ENCODE results near the gene ZNF609.
"Not testable (repeated sequence)": the region's sequence is repeated elsewhere in the genome, so short reads cannot be mapped to it uniquely, and the experiment has no call there.

ZNF609 gene

GRCh38 chr15:64633332-64633731 lies 173.0 kb downstream of the ZNF609 start:
- FAIRE-seq (no peak), DNase-seq (ENCODE audit: insufficient read length) (no peak)
- no peak for TF ChIP-seq TAF1 (IDR thresholded peaks at IDR 0.05; ENCODE audit: borderline replicate concordance, low read depth, low read length)
- no peak for TF ChIP-seq POLR2AphosphoS5 (IDR thresholded peaks at IDR 0.05; ENCODE audit: low read depth, low read length)
- TF ChIP-seq POLR2A (IDR thresholded peaks at IDR 0.05; ENCODE audit: low read depth, low read length) = no peak

- FAIRE-seq = peak; percentile 83
- peak; percentile 23 for DNase-seq (ENCODE audit: insufficient read length)
- TF ChIP-seq POLR2A (IDR thresholded peaks at IDR 0.05; ENCODE audit: low read depth, low read length) = no peak
Measured at GRCh38 chr15:64634027-64634426, 173.6 kb downstream of the ZNF609 start.

DNA sequence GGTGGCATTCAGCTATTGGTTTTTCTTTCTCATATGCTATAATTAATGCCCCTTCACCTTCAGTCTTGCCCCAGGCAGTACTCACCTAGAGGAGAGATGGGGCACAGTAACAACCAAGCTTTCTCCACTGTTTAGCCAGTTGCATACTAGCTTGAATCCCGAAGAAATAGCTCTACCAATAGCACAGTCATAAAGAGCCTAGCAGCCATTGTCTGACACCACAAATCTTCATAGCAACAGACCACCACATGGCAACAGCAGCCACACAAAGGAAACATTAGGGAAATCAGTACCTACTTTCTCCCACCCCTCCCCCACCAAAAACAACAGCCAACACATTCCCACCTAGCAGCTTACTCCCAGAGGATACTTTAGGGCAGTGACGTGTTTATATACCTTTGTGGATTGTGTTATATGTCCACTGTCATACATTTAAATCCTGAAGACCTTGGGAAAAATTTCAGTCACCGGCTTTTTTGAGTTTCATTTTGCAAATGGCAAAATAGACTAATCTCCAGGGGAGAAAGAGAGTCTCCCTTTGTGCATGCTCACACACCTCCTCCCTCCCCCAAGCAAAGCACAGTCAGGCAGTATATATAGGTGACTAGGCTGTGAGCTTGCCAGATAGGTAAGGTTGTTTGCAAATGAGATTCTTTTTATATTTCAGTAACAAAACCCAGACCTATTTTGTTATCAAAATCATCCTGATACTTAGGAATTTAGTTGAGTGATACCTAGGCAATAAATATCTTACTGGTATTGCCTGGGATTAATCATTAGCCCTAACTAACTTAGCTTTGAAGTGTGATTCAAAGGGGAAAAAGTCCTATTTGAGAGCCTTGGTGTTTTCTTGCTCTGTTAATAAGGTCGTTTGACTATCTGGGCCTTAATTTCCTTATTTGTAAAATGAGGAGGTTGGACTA lies 174.5 kb downstream of the ZNF609 start:
- FAIRE-seq (peak; percentile 85), DNase-seq (ENCODE audit: insufficient read length) (no peak)
- TF ChIP-seq TAF1 (IDR thresholded peaks at IDR 0.05; ENCODE audit: borderline replicate concordance, low read depth, low read length) (no peak), POLR2A (IDR thresholded peaks at IDR 0.05; ENCODE audit: low read depth, low read length) (no peak), POLR2AphosphoS5 (IDR thresholded peaks at IDR 0.05; ENCODE audit: low read depth, low read length) (no peak)

DNA sequence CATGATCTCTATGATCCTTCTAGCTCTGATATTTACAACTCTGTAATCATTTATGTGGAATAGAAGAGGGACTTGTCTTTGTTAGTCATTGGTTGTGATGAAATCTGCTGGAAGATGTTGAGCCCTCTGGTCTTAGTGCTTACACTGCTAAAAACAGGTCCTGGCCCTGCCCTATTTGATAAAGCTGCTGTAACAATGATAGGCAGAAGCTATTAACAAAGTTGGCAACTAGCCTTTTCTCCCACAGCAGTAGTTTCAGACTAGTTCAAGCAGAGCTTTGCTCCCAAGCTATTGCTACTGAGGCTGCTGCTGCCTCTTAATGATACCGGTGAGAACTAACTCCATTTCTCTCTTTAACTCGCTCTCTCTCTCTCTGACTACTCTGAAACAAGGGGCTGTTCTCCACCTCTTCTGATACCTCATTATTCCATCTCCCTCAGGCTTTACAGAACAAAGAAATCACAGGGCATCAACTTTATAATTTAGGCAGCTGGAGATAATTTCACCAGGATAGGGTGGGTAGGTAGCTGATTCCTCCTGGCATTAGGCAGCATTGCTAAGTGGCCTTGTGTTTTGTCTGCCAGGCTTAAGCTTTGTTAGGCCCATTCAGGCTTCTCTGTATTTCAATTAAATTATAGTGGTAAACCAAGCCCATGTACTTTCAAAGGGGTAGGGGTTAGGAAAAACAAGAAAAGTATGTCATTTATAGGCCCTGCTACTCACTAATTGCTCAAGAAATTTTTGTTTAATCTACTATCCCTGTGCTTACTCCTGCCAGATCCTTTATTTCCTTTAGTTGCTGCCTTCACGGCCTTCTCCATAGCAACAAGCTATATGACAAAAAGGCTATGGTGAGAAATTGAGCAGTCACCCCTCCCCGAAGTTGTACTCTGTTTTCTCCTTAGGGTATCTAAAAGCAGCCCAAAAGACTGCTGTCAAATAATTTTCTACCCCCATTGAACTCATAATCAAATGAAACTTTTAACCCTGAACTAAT lies 175.4 kb downstream of the ZNF609 start:
- DNase-seq (ENCODE audit: insufficient read length) (no peak), FAIRE-seq (peak; percentile 27)
- TF ChIP-seq TAF1 (IDR thresholded peaks at IDR 0.05; ENCODE audit: borderline replicate concordance, low read depth, low read length) = no peak
- TF ChIP-seq POLR2A (IDR thresholded peaks at IDR 0.05; ENCODE audit: low read depth, low read length) = no peak
- TF ChIP-seq POLR2AphosphoS5 (IDR thresholded peaks at IDR 0.05; ENCODE audit: low read depth, low read length) = no peak

DNA sequence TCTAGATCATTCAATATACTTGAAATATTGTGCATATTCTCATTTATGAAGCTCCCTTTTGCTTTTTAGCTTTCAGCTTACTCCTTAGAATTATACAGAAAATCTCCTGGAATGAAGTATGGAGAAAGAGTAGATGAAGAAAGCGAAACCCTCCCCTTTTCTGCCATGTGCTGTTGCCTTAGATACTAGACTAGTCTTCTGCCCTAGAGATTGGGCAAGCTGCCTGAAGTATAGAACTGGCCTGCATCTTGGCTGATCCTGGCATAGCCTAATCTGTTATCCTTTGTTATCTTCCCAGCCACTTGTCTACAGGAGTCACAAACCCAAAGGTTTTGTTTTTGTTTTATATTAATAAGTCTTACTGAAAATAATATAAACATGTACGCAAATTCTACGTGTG lies 176.2 kb downstream of the ZNF609 start:
- no peak for FAIRE-seq

DNA sequence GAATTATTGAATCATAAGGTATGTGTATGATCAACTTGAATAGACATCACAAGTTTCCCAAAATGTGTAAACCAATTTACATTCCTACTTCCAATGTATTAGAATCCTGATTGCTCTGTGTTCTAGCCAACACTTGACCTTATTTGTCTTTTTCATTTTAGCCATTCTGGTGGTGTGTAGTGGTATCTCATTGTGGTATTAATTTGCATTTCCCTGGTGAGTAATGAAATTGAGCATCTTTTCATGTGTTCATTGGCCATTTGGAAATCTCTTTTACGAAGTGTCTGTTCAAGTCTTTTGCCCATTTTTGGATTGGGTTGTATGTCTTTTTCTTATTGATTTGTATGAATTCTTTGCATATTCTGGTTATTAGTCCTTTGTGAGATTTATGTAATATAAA lies 177.0 kb downstream of the ZNF609 start:
- no peak for TF ChIP-seq POLR2AphosphoS5 (IDR thresholded peaks at IDR 0.05; ENCODE audit: low read depth, low read length)
- no peak for TF ChIP-seq TAF1 (IDR thresholded peaks at IDR 0.05; ENCODE audit: borderline replicate concordance, low read depth, low read length)
- no peak for TF ChIP-seq POLR2A (IDR thresholded peaks at IDR 0.05; ENCODE audit: low read depth, low read length)
- no peak for DNase-seq (ENCODE audit: insufficient read length)
- no peak for FAIRE-seq

More for the DNA sequence above, 176.2 kb downstream of the ZNF609 start:
- TF ChIP-seq TAF1 (IDR thresholded peaks at IDR 0.05; ENCODE audit: borderline replicate concordance, low read depth, low read length) = no peak
- TF ChIP-seq POLR2A (IDR thresholded peaks at IDR 0.05; ENCODE audit: low read depth, low read length) = no peak
- TF ChIP-seq POLR2AphosphoS5 (IDR thresholded peaks at IDR 0.05; ENCODE audit: low read depth, low read length) = no peak
- no peak for DNase-seq (ENCODE audit: insufficient read length)

- DNase-seq (ENCODE audit: insufficient read length); FAIRE-seq: not testable (repeated sequence)
Measured at GRCh38 chr15:64639744-64640143, 179.4 kb downstream of the ZNF609 start.

DNA sequence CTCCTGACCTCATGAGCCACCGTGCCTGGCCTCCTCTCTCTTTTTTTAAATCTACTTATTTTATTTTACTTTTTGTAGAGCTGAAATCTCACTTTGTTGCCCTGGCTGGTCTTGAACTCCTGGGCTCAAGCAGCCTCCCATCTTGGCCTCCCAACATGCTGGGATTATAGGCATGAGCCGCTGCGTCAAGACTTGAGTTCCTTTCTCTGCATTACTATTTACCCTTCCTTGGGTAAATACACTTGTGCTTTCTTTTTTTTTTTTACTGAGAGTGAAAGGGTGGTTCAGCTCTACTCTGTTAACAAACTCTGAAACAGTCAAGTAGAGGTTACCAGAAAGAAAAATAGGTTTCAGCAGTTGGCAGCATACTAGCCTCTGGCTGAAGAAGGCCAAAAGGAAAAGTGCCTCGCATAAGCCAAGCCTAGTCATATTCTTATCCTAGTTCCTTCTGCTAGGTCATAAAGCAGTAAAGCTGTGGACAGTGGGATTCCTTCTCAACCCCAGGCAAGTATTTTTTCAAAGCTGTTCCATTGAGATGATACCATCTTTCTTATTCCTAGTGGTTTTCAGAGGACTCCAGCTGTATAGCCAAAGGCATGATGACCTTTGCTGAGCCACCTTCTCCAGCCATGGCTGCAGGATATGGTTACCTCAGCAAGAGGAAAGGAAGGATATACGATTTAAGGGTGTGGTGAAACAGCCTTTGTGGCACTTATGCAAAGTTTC lies 179.9 kb downstream of the ZNF609 start:
- no peak for FAIRE-seq
- DNase-seq (ENCODE audit: insufficient read length) = no peak
- no peak for TF ChIP-seq TAF1 (IDR thresholded peaks at IDR 0.05; ENCODE audit: borderline replicate concordance, low read depth, low read length)
- no peak for TF ChIP-seq POLR2AphosphoS5 (IDR thresholded peaks at IDR 0.05; ENCODE audit: low read depth, low read length)
- no peak for TF ChIP-seq POLR2A (IDR thresholded peaks at IDR 0.05; ENCODE audit: low read depth, low read length)

GRCh38 chr15:64642875-64643274 lies 182.5 kb downstream of the ZNF609 start:
- DNase-seq (ENCODE audit: insufficient read length) = no peak
- TF ChIP-seq POLR2AphosphoS5 (IDR thresholded peaks at IDR 0.05; ENCODE audit: low read depth, low read length) = no peak
- TF ChIP-seq TAF1 (IDR thresholded peaks at IDR 0.05; ENCODE audit: borderline replicate concordance, low read depth, low read length) = no peak
- no peak for TF ChIP-seq POLR2A (IDR thresholded peaks at IDR 0.05; ENCODE audit: low read depth, low read length)
- FAIRE-seq = no peak

DNA sequence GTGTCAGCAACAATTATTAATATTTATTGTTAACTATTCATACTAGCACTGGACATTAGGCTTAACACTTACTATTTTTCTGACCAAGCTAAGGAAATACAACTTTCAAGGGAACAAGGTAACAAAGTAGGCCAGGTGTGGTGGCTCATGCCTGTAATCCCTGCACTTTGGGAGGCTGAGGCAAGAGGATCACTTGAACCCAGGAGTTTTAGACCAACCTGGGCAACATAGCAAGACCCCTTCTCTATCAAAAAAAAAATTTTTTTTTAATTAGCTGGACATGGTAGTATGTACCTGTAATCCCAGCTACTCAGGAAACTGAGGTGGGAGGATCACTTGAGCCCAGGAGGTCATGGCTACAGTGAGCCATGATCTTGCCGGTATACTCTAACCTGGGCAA lies 183.3 kb downstream of the ZNF609 start:
- DNase-seq (ENCODE audit: insufficient read length) = no peak
- TF ChIP-seq POLR2A (IDR thresholded peaks at IDR 0.05; ENCODE audit: low read depth, low read length) (no peak), TAF1 (IDR thresholded peaks at IDR 0.05; ENCODE audit: borderline replicate concordance, low read depth, low read length) (no peak), POLR2AphosphoS5 (IDR thresholded peaks at IDR 0.05; ENCODE audit: low read depth, low read length) (no peak)
- FAIRE-seq = no peak

GRCh38 chr15:64644811-64645210 lies 184.4 kb downstream of the ZNF609 start:
- not testable (repeated sequence) for FAIRE-seq; DNase-seq (ENCODE audit: insufficient read length)

Data from GM12892 (cell line).